ENCODE results near the gene ENTPD8. TPM values are rescaled to one million over a fixed set of nuclear protein-coding genes. Genes with fewer than 3 reads are reported as not detected.

ENTPD8 gene, protein sequence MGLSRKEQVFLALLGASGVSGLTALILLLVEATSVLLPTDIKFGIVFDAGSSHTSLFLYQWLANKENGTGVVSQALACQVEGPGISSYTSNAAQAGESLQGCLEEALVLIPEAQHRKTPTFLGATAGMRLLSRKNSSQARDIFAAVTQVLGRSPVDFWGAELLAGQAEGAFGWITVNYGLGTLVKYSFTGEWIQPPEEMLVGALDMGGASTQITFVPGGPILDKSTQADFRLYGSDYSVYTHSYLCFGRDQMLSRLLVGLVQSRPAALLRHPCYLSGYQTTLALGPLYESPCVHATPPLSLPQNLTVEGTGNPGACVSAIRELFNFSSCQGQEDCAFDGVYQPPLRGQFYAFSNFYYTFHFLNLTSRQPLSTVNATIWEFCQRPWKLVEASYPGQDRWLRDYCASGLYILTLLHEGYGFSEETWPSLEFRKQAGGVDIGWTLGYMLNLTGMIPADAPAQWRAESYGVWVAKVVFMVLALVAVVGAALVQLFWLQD
- not detected in 2 replicates for total RNA-seq

DNA sequence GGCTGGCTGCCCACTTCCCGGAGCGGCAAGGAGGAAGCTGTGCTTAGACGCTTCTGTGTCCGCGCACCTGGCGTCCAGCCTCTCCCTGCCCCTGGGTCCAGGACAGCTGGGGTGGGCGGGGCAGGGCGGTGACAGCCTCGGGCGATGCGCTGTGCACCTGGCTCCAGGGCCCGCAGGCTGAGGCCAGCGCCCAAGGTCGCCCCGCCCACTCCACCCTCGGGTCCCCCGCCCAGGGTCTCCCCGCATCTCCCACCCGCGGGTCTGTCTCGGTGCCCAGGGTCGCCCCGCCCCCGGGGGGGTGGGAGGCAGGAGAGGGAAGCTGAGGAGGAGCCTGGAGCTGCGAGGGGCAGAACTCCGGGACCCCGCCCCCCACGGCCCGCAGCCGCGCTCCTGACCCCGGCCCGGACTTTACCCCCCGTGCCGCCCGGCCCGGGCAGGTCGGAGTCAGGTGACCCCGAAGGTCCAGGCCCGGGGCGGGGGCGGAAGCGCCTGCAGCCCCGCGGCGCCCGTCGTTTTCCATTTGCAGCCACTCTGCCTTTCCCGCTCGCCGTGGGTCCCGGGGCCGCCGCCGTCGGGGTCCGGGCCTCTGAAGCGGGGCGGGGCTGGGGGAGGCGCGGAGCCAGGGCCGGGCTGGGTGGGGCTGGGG, at the start of gene ENTPD8:
TSS of gene ENTPD8 (minus strand) at position 69 of the 646 bp plus-strand sequence. CDS start 3,072 bp downstream, outside the sequence.
- H3K4me3 ChIP-seq (ENCODE audit: low read depth, low read length), result peak within 1 kb of the TSS; percentile 30
- TF ChIP-seq, protein P1, sequence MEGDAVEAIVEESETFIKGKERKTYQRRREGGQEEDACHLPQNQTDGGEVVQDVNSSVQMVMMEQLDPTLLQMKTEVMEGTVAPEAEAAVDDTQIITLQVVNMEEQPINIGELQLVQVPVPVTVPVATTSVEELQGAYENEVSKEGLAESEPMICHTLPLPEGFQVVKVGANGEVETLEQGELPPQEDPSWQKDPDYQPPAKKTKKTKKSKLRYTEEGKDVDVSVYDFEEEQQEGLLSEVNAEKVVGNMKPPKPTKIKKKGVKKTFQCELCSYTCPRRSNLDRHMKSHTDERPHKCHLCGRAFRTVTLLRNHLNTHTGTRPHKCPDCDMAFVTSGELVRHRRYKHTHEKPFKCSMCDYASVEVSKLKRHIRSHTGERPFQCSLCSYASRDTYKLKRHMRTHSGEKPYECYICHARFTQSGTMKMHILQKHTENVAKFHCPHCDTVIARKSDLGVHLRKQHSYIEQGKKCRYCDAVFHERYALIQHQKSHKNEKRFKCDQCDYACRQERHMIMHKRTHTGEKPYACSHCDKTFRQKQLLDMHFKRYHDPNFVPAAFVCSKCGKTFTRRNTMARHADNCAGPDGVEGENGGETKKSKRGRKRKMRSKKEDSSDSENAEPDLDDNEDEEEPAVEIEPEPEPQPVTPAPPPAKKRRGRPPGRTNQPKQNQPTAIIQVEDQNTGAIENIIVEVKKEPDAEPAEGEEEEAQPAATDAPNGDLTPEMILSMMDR (conservative IDR thresholded peaks at IDR 0.05; ENCODE audit: low read depth, low read length), result no peak
- DNase-seq (ENCODE audit: low read depth), result no peak

DNA sequence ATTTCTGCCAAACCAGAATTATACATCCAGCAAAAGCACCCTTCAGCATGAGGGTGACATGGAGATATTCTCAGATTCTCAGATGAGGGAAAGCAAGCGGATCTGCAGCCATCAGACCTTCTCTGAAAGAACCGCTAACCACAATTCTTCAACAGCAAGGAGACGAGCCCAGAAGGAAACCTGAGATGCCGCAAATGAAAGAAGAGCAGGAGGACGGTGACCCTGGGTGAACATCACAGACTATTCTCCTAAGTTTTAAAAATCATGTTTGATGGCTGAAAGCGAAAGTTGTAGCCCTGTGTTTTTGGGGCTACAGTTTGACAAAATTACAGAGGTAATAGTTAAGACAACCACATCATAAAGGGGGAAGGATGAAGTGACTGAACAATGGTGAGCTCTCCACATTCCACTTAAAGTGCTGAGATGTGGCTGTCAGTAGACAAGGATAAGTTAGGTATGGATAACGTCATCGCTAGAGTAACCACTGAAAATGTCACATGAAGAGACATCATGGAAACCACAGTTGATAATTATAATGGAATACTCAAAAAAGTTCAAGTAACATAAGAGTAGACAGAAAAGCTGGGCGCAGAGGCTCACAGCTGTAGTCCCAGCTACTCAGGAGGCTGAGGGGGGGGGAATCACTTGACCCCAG, 49.5 kb upstream of the ENTPD8 start:
- TF ChIP-seq, protein P1 (conservative IDR thresholded peaks at IDR 0.05; ENCODE audit: low read depth, low read length), result no peak
- H3K4me3 ChIP-seq (ENCODE audit: low read depth, low read length), result no peak overlapping the region
- DNase-seq (ENCODE audit: low read depth), result no peak

DNA sequence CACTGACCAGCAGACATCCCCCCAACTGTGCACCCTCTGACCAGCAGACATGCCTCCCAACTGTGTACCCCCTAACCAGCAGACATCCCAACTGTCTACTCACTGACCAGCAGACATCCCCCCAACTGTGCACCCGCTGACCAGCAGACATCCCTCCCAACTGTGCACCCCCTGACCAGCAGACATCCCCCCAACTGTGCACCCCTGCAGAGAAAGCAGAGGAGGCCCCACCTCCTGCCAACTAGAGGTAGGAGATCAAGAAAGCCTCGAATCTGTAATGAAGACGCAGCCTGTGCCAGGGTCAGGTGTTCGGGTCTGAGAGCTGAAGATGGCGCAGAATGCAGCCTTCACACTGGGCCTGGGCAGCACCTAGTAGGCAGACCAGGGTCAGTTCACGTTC, 47.7 kb upstream of the ENTPD8 start:
- DNase-seq (ENCODE audit: low read depth), result no peak
- TF ChIP-seq, protein P1 (conservative IDR thresholded peaks at IDR 0.05; ENCODE audit: low read depth, low read length), result no peak
- H3K4me3 ChIP-seq (ENCODE audit: low read depth, low read length), result no peak overlapping the region

DNA sequence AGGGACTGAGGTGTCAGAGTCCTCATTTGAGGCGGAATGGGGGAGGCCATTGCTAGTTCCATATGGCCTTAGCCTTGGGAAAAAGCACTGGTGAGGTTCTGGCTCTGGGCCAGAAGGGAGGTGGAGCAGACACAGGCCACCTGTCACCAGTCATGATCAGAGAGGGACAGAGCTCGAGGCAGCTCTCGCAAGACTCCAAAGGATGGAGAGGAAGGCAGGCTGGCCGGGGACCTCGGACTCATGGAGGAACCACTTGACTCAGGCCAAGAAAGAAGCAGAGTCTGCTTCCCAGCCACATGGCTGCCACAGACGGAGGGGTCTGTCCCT, 47.1 kb upstream of the ENTPD8 start:
- TF ChIP-seq, protein P1 (conservative IDR thresholded peaks at IDR 0.05; ENCODE audit: low read depth, low read length), result no peak

DNA sequence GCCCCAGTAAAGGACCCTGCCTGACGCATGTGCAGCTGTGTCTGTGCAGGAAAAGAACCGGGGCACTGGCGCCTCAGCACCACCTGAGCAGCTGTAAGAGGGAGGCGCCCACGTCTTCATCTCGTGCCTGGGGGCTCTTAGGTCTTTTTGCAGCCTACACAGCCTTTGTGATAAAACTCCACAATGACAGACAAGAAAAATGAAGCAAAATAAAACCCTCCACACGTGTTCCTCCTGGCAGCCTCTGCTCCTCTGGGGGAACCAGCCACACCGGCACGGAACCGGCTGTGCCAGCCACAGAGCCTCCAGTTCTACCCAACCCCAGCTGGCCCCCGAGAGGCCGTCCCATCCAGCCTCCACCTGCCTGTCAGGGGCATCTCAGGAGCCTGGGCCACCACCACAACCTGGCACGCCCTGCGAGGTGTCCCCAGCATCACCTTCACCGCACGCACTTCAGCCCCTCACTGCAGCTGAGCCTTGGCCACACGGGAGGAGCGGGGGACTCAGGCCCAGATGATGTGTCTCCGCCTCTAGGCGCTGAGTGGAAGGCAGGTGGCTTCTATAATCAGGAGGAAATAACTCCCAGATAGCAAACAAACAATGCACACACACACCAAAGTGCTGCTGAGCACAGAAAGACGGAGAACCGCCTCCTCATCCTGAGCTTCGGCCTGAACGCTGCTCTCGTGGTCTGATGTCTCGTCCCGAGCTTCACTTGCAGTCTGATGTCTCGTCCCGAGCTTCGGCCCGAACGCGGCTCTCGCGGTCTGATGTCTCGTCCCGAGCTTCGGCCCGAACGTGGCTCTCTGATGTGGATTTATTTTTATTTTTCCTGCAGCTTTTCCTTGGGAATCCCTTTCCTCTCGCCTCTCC, 46.5 kb upstream of the ENTPD8 start:
- no peak overlapping the region for H3K4me3 ChIP-seq (ENCODE audit: low read depth, low read length)
- DNase-seq (ENCODE audit: low read depth), result no peak
- TF ChIP-seq, protein P1 (conservative IDR thresholded peaks at IDR 0.05; ENCODE audit: low read depth, low read length), result no peak

More for the DNA sequence above, 47.1 kb upstream of the ENTPD8 start:
- no peak overlapping the region for H3K4me3 ChIP-seq (ENCODE audit: low read depth, low read length)
- no peak for DNase-seq (ENCODE audit: low read depth)
